GM18526 (cell line): ENCODE measurements around the gene WDR76.

Experiments
- POLR2A ChIP-seq: IDR thresholded peaks from 3 replicates; pipeline ENCODE4 v1.6.1; 2011; ENCODE audit not compliant: insufficient read length; ENCODE audit errors: extremely low read depth

WDR76 gene

GRCh38 chr15:43826508-43827341, at the start of gene WDR76:
WDR76 (plus strand) TSS chr15:43827002; CDS start chr15:43827033, 31 bp downstream.
- TF ChIP-seq POLR2A, result peak; percentile 63

GRCh38 chr15:43777267-43777914, 49.4 kb upstream of the WDR76 start:
- TF ChIP-seq POLR2A, result no peak

- TF ChIP-seq POLR2A, result no peak
Measured at GRCh38 chr15:43779016-43779415, 47.8 kb upstream of the WDR76 start.

GRCh38 chr15:43789409-43789808, 37.4 kb upstream of the WDR76 start:
- TF ChIP-seq POLR2A, result no peak

- TF ChIP-seq POLR2A, result peak; percentile 96
Measured at GRCh38 chr15:43791993-43792760, 34.6 kb upstream of the WDR76 start, which contains the start of gene SERF2. SERF2 (plus strand) TSS chr15:43792320; CDS start chr15:43792377, 57 bp downstream.

GRCh38 chr15:43792761-43793476, 33.9 kb upstream of the WDR76 start:
- TF ChIP-seq POLR2A, result no peak

GRCh38 chr15:43793647-43794046, 33.2 kb upstream of the WDR76 start:
- TF ChIP-seq POLR2A, result no peak

GRCh38 chr15:43794269-43795037, 32.3 kb upstream of the WDR76 start:
- TF ChIP-seq POLR2A, result no peak

- TF ChIP-seq POLR2A, result no peak
Measured at GRCh38 chr15:43795197-43795596, 31.6 kb upstream of the WDR76 start.

- no peak for TF ChIP-seq POLR2A
Measured at GRCh38 chr15:43795997-43796396, 30.8 kb upstream of the WDR76 start.

- no peak for TF ChIP-seq POLR2A
Measured at GRCh38 chr15:43796566-43796965, 30.2 kb upstream of the WDR76 start.

- TF ChIP-seq POLR2A, result peak; percentile 24
Measured at GRCh38 chr15:43799209-43799944, 27.4 kb upstream of the WDR76 start.

GRCh38 chr15:43799945-43800285, 26.9 kb upstream of the WDR76 start, which contains the start of gene SERINC4:
SERINC4 (minus strand) TSS chr15:43800220; CDS start chr15:43799986, 234 bp downstream.
- TF ChIP-seq POLR2A, result no peak

GRCh38 chr15:43800286-43801141, 26.3 kb upstream of the WDR76 start, which contains the start of gene HYPK:
HYPK (plus strand) TSS chr15:43800599; CDS start chr15:43800623, 24 bp downstream.
- peak; percentile 68 for TF ChIP-seq POLR2A
